Mucosa of stomach (tissue), 1 donor: Measurements from ENCODE around the gene KRTAP4-3.
"Not testable (repeated sequence)": the region's sequence is repeated elsewhere in the genome, so short reads cannot be mapped to it uniquely, and the experiment has no call there.

ENCODE experiments used
- H3K27me3 ChIP-seq: one replicate; pipeline ENCODE4 v1.7.0; 2013; ENCODE audit warnings: mild to moderate bottlenecking, low read length; ENCODE audit not compliant: control insufficient read depth, insufficient read depth
- H3K36me3 ChIP-seq: one replicate; pipeline ENCODE4 v1.7.0; 2013; ENCODE audit warnings: low read length; ENCODE audit not compliant: control insufficient read depth, insufficient read depth
- H3K4me1 ChIP-seq: one replicate; pipeline ENCODE4 v1.7.0; 2013; ENCODE audit warnings: mild to moderate bottlenecking, low read length; ENCODE audit not compliant: control insufficient read depth, insufficient read depth
- H3K4me3 ChIP-seq: one replicate; pipeline ENCODE4 v1.7.0; 2013; ENCODE audit warnings: low read length
- H3K9ac ChIP-seq: one replicate; pipeline ENCODE4 v1.7.0; 2013; ENCODE audit warnings: mild to moderate bottlenecking, low read length, moderate library complexity
- H3K9me3 ChIP-seq: one replicate; pipeline ENCODE4 v1.7.0; 2013; ENCODE audit warnings: mild to moderate bottlenecking, low read length, moderate library complexity; ENCODE audit not compliant: control insufficient read depth
- donor health status: Pancreatic carcinoma.

Gene KRTAP4-3

GRCh38 chr17:41126412-41126811 lies 41.6 kb downstream of the KRTAP4-3 start:
- Histone ChIP-seq H3K4me3 (no peak overlapping the region), H3K36me3 (no peaks in the 10 kb centered on the region), H3K27me3 (no peaks in the 10 kb centered on the region), H3K4me1 (no peaks in the 10 kb centered on the region), H3K9ac (no peak overlapping the region), H3K9me3 (no peaks in the 10 kb centered on the region)

- no peaks in the 10 kb centered on the region for H3K36me3 ChIP-seq
- H3K27me3 ChIP-seq, result no peaks in the 10 kb centered on the region
- H3K9me3 ChIP-seq, result no peaks in the 10 kb centered on the region
- no peaks in the 10 kb centered on the region for H3K4me1 ChIP-seq
- no peak overlapping the region for H3K9ac ChIP-seq
- H3K4me3 ChIP-seq, result no peak overlapping the region
Observed at GRCh38 chr17:41125064-41125463, 43.0 kb downstream of the KRTAP4-3 start.

GRCh38 chr17:41123991-41124371 lies 44.0 kb downstream of the KRTAP4-3 start, which contains the start of gene KRTAP4-12:
TSS of gene KRTAP4-12 (minus strand) at chr17:41124182. CDS start at chr17:41124122, 60 bp downstream.
- not testable (repeated sequence) for H3K9me3 ChIP-seq, H3K27me3 ChIP-seq, H3K36me3 ChIP-seq, H3K4me3 ChIP-seq, H3K4me1 ChIP-seq, H3K9ac ChIP-seq

- not testable (repeated sequence) for H3K4me1 ChIP-seq, H3K4me3 ChIP-seq, H3K27me3 ChIP-seq, H3K36me3 ChIP-seq, H3K9ac ChIP-seq, H3K9me3 ChIP-seq
Observed at GRCh38 chr17:41123292-41123990, 44.6 kb downstream of the KRTAP4-3 start.

DNA sequence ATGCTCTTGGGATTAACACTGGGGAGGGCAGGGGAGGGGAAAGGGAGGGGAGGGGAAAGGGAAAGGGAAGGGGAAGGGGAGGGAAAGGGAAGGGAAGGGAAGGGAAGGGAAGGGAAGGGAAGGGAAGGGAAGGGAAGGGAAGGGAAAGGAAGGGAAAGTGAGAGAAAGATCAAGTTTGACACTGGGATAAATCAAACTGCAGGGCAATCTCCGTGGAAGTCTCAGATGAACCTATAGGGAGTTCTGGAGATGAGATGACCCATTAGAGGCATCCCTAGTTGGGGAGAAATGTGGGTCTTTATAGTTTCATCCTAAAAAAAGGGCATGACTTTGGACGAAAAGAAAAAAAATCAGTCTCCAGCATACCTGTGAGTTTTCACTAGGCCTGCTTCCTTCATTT lies 46.3 kb downstream of the KRTAP4-3 start:
- no peaks in the 10 kb centered on the region for H3K4me1 ChIP-seq

GRCh38 chr17:41119696-41120690 lies 48.0 kb downstream of the KRTAP4-3 start:
- H3K9ac ChIP-seq, H3K4me3 ChIP-seq, H3K27me3 ChIP-seq, H3K36me3 ChIP-seq, H3K9me3 ChIP-seq, H3K4me1 ChIP-seq: not testable (repeated sequence)

More for the DNA sequence above, 46.3 kb downstream of the KRTAP4-3 start:
- Histone ChIP-seq H3K9me3 (no peaks in the 10 kb centered on the region), H3K4me3 (no peak overlapping the region), H3K36me3 (no peaks in the 10 kb centered on the region), H3K27me3 (no peaks in the 10 kb centered on the region), H3K9ac (no peak overlapping the region)

DNA sequence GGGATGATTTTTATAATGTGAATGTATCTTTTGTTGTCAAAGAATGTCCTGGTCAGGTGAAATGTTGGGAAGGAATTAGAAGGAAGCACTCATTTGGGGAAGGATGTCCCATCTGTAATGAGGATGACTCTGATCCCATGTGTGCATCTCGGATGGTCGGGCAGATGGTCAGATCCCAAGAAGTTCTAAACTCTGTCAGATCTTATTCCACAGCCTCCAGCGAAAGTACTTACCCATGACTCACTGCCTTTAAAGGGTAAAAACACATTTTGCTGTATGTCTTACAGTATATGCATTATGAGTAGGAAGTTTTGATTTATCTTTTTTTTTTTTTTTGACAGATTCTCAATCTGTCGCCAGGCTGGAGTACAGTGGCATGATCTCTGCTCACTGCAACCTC lies 49.3 kb downstream of the KRTAP4-3 start:
- no peaks in the 10 kb centered on the region for H3K4me1 ChIP-seq
- no peaks in the 10 kb centered on the region for H3K9me3 ChIP-seq
- H3K27me3 ChIP-seq, result no peaks in the 10 kb centered on the region
- no peak overlapping the region for H3K9ac ChIP-seq
- no peak overlapping the region for H3K4me3 ChIP-seq
- H3K36me3 ChIP-seq, result no peaks in the 10 kb centered on the region

GRCh38 chr17:41117846-41118386 lies 50.1 kb downstream of the KRTAP4-3 start, which contains the start of gene KRTAP4-11:
TSS of gene KRTAP4-11 (minus strand) at chr17:41118373. CDS start at chr17:41118315, 58 bp downstream.
- H3K27me3 ChIP-seq, H3K4me3 ChIP-seq, H3K9ac ChIP-seq, H3K4me1 ChIP-seq, H3K36me3 ChIP-seq, H3K9me3 ChIP-seq: not testable (repeated sequence)
